HG03342 (cell line): Measurements from ENCODE around the gene CCDC91.
"Not testable (repeated sequence)": the region's sequence is repeated elsewhere in the genome, so short reads cannot be mapped to it uniquely, and the experiment has no call there.

ENCODE experiments used
- ATAC-seq: cut with Tn5 transposase; IDR thresholded peaks from one replicate; pipeline ENCODE4 v1.9.1; 2021; ENCODE audit warnings: mild to moderate bottlenecking, moderate library complexity; ENCODE audit not compliant: unreplicated experiment

Gene CCDC91

DNA sequence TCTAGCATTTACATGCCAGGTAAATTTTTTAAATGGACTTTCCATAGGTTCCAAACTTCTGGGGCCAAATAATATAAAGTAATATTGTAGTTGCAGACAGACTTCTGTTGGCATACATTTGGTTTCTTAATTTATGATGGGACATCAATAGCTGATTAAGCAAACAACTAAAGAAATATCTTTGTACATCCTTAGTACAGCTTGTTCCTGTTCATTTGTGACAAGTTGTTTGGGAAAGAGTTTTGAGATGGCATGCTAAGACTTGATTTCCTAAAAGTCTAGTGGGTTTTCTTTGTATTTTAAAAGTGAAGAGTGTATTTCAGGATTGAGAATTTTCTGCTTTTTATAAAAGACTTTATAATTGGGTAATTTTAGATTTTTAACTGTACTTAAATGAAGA is 41.0 kb downstream of the CCDC91 start:
- ATAC-seq, result no peak

GRCh38 chr12:28232211-28232928 is 42.1 kb downstream of the CCDC91 start:
- no peak for ATAC-seq

DNA sequence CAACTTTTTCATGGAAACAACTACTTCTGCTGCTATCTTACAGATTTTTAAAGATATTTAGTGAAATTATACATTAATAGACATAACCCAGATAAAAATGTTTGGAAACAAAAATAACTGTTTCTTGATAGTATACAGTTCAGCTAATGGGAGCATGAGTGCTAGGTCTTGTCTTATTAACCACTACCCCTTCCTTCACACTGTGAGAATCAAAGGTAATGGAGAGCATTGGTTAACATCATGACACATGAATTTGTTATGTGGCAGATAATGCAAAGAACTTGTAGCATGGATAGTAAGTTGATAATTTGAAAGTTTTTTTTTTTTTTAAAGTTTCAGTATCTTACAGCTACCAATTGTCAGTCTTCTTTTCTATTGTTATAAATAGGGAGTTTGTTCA is 44.2 kb downstream of the CCDC91 start:
- ATAC-seq, result no peak

DNA sequence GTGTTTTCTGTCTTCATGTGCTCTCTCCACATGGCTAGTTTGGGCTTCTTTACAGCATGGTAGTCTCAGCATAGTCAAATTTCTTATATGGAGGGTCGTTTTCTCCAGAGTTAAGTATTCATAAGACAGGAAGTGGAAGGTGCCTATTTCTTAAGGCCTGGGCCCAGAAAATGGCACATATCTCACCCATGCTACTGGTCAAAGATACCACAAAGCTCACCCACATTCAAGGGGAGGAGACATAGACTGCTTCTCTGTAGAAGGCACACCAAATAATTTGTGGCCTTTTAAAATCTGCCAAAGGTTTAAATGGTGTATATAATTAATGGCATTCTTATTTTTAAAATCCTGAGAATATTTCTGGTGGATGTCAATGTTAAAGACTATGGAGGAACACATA is 44.8 kb downstream of the CCDC91 start:
- ATAC-seq, result no peak

DNA sequence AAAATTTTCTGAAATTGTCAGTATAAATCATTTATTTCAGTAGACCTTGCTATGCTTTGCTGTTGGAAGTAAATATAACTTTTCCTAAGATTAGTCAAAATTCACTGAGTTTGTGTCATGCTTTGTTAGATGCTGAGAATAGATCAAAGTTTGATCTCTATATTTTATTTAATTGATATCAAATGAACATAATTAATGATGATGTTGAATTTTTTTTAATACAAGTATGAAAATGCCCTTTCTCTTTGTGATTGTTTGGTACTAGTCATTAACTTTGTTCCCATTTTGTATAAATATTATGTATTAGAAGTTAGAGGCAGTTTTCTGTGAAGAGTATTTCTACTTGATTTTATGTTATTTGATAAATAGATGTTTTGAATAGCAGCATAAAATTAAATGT is 45.7 kb downstream of the CCDC91 start:
- no peak for ATAC-seq

- no peak for ATAC-seq
Observed at GRCh38 chr12:28237423-28237822, 47.2 kb downstream of the CCDC91 start.

GRCh38 chr12:28239918-28240317 is 49.7 kb downstream of the CCDC91 start:
- no peak for ATAC-seq

DNA sequence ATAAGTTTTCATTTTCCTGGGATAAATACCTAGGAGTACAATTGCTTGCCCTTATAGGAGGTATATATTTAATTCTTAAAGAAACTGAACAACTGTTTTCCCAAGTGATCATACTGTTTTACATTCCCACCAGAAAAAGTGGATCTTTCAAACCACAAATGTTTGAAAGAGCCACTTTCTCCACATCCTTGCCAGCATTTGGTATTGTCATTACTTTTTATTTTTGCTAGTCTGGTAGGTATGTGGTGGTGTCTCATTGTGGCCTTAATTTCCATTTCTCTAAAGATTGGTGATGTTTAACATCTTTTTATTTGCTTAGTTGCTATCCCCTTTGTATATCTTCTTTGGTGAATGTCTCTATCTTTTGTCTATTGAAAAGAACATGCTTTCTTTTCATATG is 50.6 kb downstream of the CCDC91 start:
- ATAC-seq, result no peak

DNA sequence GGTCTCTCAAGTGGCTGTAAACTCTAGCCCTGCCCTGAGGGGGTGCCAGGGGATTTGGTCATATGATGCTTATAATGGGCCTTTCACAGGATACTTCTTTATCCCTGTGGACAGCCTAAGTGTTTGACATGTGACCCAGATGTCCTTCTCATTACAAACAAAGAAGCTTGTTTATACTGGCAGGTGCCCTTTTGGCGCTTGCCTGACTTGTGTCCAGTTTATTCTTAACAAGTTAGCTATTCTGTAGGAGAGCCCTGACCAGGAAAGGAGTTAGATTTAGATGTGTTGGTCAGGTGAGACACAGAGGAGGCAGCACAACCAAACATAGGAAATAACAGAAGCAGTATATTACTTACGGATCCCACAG is 51.9 kb downstream of the CCDC91 start:
- no peak for ATAC-seq

GRCh38 chr12:28242496-28243309 is 52.4 kb downstream of the CCDC91 start:
- no peak for ATAC-seq

GRCh38 chr12:28243310-28243633 is 53.0 kb downstream of the CCDC91 start:
- ATAC-seq, result no peak

- ATAC-seq, result no peak
Observed at GRCh38 chr12:28247806-28248205, 57.5 kb downstream of the CCDC91 start.

- ATAC-seq, result no peak
Observed at GRCh38 chr12:28248555-28249145, 58.4 kb downstream of the CCDC91 start.

DNA sequence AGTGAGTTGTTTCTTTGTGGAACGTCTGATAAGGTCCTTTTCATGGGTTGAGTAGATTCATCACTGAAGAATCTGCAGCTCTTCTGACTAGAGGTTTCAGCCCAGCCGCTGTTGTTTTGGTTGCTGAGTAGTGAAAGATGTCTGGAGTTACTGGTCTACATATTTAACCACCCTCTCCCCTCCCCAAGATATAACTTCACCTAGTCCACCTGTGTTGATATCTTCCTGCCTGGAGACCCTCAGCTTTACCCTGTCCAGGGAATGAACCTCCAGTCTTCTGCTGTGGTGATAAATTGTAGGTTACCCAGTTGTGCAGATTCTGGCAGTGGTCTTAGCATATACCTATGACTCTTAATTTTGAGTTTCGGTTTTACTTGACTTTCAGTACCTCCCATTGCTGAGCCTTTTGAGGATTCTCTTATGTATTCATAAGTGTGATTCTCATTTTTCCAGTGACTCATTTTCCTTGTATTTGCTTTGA is 62.9 kb downstream of the CCDC91 start:
- ATAC-seq, result peak; percentile 91

- ATAC-seq, result no peak
Observed at GRCh38 chr12:28257411-28257810, 67.2 kb downstream of the CCDC91 start.

GRCh38 chr12:28258998-28259397 is 68.7 kb downstream of the CCDC91 start:
- ATAC-seq, result no peak

GRCh38 chr12:28265435-28266042 is 75.3 kb downstream of the CCDC91 start:
- no peak for ATAC-seq

GRCh38 chr12:28267920-28268607 is 77.8 kb downstream of the CCDC91 start:
- ATAC-seq, result not testable (repeated sequence)

DNA sequence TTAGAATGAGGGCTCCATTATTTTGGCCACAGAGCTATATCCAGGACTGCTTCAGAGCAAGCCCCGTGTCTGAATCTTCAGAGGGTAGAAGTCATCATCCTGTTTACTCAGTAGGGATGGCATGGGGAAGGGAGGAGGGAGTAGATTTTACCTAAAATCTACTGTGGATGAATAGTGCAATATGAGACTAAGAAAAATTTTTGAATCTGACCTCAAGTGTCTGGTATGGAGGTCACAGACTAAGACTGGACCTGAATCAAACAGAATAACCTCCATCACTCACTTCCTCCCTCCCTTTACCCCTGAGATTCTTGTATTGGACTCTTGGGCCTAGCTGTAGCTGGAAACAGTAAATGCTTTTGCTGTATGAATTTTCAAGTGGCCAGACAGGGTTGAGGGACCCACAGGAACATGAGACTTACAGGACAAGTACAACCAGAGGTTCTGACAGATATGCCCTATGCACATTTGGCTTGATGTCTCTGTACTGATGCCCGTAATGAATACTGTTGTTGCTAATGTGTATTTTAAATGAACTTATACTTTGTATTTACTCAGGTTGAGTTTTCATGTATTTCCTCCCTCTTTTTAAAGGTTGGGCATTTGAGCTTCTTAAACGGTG is 78.5 kb downstream of the CCDC91 start:
- no peak for ATAC-seq

DNA sequence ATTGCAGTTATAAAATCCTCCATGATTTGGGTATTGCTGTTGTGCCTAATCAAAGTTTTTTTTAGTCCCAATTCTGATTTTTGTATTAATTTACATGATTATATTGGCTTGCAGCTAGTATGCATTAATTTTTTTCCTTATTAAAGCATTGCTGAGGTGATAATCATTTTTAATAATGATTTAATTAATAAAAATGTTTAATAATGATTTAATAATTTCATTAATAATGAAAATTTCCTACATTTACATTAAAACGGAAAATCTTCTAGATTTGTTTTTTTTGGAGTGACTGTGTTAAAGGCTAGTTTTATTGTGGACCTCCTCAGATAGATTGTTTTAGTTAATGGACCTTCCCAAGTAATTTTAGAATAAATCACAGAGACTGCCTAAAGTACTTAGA is 79.6 kb downstream of the CCDC91 start:
- no peak for ATAC-seq

- no peak for ATAC-seq
Observed at GRCh38 chr12:28278499-28278898, 88.2 kb downstream of the CCDC91 start.
